ENCODE measurements around the gene ELMOD3. TPM values are rescaled to one million over a fixed set of nuclear protein-coding genes. Genes with fewer than 3 reads are reported as not detected.

Gene ELMOD3
- total RNA-seq, 1 experiment from 2014 or later, result 9.7 TPM

DNA sequence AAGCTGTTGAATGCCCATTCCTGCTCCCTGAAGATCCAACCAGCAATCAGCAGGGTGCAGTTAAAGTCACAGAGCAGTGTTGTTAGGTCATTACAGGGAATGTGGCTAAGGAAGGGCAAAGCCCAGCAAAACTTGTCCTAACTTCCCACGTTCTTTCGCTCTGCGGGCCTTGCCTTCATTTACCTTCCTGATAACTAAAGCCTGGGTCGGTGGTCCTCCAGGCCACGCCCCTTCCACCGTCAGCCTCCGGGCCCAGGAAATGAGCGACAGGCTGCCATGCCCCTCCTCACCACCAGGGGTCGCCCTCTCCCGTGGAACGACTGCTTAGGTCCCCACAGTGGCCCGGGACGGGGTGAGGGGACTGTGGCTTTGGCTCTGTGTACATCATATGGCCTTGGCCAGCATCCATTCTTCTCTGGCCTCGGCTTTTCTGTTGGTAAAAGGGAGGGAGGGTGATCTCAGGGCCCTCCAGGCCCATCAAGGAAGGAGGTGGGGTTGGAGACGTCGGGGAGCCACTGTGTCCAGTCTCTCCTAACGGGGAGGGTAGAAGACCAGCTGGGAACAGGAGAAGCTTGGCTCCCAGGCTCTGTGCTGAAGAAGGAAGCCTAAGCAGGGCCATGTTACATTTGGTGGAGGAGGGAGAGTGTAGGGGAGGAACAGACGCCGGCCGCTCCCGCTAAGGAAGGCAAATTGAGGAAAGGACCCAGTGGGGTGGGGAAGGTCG is 66.1 kb downstream of the ELMOD3 start (continued):
- TF ChIP-seq, protein P1, sequence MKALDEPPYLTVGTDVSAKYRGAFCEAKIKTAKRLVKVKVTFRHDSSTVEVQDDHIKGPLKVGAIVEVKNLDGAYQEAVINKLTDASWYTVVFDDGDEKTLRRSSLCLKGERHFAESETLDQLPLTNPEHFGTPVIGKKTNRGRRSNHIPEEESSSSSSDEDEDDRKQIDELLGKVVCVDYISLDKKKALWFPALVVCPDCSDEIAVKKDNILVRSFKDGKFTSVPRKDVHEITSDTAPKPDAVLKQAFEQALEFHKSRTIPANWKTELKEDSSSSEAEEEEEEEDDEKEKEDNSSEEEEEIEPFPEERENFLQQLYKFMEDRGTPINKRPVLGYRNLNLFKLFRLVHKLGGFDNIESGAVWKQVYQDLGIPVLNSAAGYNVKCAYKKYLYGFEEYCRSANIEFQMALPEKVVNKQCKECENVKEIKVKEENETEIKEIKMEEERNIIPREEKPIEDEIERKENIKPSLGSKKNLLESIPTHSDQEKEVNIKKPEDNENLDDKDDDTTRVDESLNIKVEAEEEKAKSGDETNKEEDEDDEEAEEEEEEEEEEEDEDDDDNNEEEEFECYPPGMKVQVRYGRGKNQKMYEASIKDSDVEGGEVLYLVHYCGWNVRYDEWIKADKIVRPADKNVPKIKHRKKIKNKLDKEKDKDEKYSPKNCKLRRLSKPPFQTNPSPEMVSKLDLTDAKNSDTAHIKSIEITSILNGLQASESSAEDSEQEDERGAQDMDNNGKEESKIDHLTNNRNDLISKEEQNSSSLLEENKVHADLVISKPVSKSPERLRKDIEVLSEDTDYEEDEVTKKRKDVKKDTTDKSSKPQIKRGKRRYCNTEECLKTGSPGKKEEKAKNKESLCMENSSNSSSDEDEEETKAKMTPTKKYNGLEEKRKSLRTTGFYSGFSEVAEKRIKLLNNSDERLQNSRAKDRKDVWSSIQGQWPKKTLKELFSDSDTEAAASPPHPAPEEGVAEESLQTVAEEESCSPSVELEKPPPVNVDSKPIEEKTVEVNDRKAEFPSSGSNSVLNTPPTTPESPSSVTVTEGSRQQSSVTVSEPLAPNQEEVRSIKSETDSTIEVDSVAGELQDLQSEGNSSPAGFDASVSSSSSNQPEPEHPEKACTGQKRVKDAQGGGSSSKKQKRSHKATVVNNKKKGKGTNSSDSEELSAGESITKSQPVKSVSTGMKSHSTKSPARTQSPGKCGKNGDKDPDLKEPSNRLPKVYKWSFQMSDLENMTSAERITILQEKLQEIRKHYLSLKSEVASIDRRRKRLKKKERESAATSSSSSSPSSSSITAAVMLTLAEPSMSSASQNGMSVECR (CRISPR knock-in tag; IDR thresholded peaks at IDR 0.05; ENCODE audit: borderline replicate concordance), result no peak
- TF ChIP-seq NR2C2 (CRISPR knock-in tag; IDR thresholded peaks at IDR 0.05), result no peak
- TF ChIP-seq, protein P2, sequence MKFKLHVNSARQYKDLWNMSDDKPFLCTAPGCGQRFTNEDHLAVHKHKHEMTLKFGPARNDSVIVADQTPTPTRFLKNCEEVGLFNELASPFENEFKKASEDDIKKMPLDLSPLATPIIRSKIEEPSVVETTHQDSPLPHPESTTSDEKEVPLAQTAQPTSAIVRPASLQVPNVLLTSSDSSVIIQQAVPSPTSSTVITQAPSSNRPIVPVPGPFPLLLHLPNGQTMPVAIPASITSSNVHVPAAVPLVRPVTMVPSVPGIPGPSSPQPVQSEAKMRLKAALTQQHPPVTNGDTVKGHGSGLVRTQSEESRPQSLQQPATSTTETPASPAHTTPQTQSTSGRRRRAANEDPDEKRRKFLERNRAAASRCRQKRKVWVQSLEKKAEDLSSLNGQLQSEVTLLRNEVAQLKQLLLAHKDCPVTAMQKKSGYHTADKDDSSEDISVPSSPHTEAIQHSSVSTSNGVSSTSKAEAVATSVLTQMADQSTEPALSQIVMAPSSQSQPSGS (CRISPR knock-in tag; IDR thresholded peaks at IDR 0.05; ENCODE audit: borderline replicate concordance, low read depth), result no peak
- 0 out of 2 replicates have a peak, but pooled peaks have one; percentile 31 for TF ChIP-seq CREB1 (CRISPR knock-in tag; IDR thresholded peaks at IDR 0.05)

DNA sequence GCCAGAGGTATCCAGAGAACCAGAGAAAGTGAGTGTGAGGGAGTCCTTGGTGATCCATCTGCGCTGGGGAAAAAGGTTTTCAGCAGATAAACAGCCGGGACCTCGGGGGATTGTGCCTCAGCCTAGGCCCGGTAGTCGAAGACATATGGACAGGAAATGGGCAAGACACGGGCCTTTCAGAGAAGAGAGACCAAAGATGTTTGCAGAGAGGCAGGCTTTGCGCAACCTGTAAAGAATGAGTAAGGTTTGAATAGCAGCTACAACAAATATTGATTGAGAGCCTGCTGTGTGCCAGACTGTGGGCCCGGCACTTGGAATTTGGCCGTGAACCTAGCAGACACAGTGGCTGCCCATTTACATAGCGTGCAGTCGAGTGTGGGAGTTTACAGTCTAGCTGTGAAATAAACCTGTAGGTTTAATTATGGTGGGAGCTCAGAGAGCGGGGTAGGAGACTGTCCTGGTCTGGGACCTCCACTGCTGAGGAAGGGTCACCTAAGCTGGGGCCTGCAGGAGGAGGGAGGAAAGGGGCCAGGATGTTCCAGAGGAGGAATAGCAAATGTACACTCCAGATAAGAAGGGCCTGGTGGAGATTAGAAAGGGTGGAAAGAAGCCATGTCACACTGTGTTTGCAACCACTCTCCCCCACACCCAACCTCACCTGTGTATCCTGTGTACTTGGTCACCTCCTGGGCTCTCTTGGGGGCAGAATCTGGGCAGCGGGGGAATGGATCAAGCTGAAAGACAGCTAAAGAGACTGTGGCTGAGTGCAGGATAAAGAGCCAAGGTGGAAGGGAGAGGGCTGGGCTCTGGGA is 66.9 kb downstream of the ELMOD3 start:
- ATAC-seq (no peak), DNase-seq (ENCODE audit: low spot score) (no peak)
- no peak overlapping the region; the same call in 1 of the 2 replicates for H3K27ac Mint-ChIP-seq
- peaks cover 31% of the 10 kb centered on the region for H3K4me1 Mint-ChIP-seq
- no peaks in the 10 kb centered on the region for H3K36me3 Mint-ChIP-seq
- peaks cover under 1% of the 10 kb centered on the region for H3K27me3 Mint-ChIP-seq (ENCODE audit: low read depth)
- TF ChIP-seq GTF2I (CRISPR knock-in tag; conservative IDR thresholded peaks at IDR 0.05), result no peak
- TF ChIP-seq GABPB1 (CRISPR knock-in tag; IDR thresholded peaks at IDR 0.05), result peak; percentile 80
- no peaks in the 10 kb centered on the region for H3K9me3 Mint-ChIP-seq
- CTCF ChIA-PET, result interaction anchor here (0.6 to 4.5 kb wide), 23 partner anchors 8 to 597 kb away, joined by 3 to 106 read pairs (median 4); partner anchors contain the start of genes ELMOD3, MAT2A and RETSAT
- H3K4me3 Mint-ChIP-seq, result no peak overlapping the region
- POLR2A ChIA-PET, result interaction anchor here (0.8 to 2.9 kb wide), 3 partner anchors 10 to 130 kb away, joined by 4 to 16 read pairs (median 11); partner anchors contain the start of gene MAT2A

DNA sequence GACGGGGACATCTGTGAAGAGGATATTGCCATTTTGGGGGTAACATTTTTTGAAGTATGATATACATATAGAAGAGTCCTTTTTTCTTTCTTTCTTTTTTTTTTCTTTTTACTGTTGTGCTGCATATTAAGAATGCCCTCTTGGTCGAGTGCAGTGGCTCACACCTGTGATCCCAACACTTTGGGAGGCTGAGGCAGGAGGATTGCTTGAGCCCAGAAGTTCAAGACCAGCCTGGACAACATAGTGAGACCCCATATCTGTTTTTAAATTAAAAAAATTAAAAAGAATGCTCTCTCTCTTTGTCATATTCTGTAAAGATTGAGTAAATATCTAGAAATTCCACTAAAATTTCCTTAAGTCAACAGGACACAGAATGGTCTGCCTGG is 67.5 kb downstream of the ELMOD3 start:
- H3K36me3 Mint-ChIP-seq, result no peaks in the 10 kb centered on the region
- ATAC-seq (no peak), DNase-seq (ENCODE audit: low spot score) (no peak)
- TF ChIP-seq, protein P3, sequence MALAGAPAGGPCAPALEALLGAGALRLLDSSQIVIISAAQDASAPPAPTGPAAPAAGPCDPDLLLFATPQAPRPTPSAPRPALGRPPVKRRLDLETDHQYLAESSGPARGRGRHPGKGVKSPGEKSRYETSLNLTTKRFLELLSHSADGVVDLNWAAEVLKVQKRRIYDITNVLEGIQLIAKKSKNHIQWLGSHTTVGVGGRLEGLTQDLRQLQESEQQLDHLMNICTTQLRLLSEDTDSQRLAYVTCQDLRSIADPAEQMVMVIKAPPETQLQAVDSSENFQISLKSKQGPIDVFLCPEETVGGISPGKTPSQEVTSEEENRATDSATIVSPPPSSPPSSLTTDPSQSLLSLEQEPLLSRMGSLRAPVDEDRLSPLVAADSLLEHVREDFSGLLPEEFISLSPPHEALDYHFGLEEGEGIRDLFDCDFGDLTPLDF (CRISPR knock-in tag; IDR thresholded peaks at IDR 0.05), result no peak
- peaks cover 31% of the 10 kb centered on the region for H3K4me1 Mint-ChIP-seq
- no peaks in the 10 kb centered on the region for H3K9me3 Mint-ChIP-seq
- peaks cover 6% of the 10 kb centered on the region for H3K27me3 Mint-ChIP-seq (ENCODE audit: low read depth)
- POLR2A ChIA-PET, result interaction anchor here (0.8 to 2.9 kb wide), 3 partner anchors 10 to 130 kb away, joined by 4 to 16 read pairs (median 11); partner anchors contain the start of gene MAT2A
- H3K27ac Mint-ChIP-seq, result no peak overlapping the region
- CTCF ChIA-PET, result interaction anchor here (0.6 to 4.5 kb wide), 10 partner anchors 10 to 399 kb away, joined by 3 to 106 read pairs (median 8); partner anchors contain the start of gene MAT2A
- H3K4me3 Mint-ChIP-seq, result no peak overlapping the region

DNA sequence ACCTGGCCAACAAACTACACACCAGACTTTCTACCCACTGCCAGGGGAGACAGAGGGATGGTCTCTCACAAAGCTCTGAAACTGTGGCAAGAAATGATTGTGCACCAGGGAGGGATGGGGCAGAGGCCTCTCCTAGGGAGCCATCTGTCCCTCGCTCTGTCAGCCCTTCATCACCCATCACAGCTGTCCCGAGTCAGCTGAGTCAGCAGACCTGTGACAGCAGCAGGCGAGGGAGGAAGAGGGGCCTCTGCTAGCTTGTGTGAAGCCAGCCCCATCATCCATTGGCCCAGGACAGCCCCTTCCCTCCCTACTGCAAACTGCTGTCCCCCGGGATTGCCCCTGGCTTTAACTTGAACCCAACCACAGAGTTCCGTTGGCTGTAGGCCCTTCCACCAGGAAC is 69.0 kb downstream of the ELMOD3 start:
- no peak overlapping the region for H3K27ac Mint-ChIP-seq
- CTCF ChIA-PET, result interaction anchor here (0.5 to 1.0 kb wide), 3 partner anchors 83 to 128 kb away, joined by 3 to 8 read pairs (median 3); no protein-coding TSS in a partner anchor
- peaks cover 35% of the 10 kb centered on the region for H3K4me1 Mint-ChIP-seq
- TF ChIP-seq, protein P4, sequence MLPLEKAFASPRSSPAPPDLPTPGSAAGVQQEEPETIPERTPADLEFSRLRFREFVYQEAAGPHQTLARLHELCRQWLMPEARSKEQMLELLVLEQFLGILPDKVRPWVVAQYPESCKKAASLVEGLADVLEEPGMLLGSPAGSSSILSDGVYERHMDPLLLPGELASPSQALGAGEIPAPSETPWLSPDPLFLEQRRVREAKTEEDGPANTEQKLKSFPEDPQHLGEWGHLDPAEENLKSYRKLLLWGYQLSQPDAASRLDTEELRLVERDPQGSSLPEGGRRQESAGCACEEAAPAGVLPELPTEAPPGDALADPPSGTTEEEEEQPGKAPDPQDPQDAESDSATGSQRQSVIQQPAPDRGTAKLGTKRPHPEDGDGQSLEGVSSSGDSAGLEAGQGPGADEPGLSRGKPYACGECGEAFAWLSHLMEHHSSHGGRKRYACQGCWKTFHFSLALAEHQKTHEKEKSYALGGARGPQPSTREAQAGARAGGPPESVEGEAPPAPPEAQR (CRISPR knock-in tag; IDR thresholded peaks at IDR 0.05), result no peak
- TF ChIP-seq MYBL2 (CRISPR knock-in tag; IDR thresholded peaks at IDR 0.05), result no peak
- no peak for TF ChIP-seq TCF7 (CRISPR knock-in tag; IDR thresholded peaks at IDR 0.05; ENCODE audit: low read depth)
- TF ChIP-seq, protein P5, sequence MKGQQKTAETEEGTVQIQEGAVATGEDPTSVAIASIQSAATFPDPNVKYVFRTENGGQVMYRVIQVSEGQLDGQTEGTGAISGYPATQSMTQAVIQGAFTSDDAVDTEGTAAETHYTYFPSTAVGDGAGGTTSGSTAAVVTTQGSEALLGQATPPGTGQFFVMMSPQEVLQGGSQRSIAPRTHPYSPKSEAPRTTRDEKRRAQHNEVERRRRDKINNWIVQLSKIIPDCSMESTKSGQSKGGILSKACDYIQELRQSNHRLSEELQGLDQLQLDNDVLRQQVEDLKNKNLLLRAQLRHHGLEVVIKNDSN (CRISPR knock-in tag; IDR thresholded peaks at IDR 0.05), result no peak
- TF ChIP-seq, protein P2 (CRISPR knock-in tag; IDR thresholded peaks at IDR 0.05; ENCODE audit: borderline replicate concordance, low read depth), result no peak
- no peak for TF ChIP-seq FOXP1 (CRISPR knock-in tag; IDR thresholded peaks at IDR 0.05; ENCODE audit: borderline replicate concordance)
- TF ChIP-seq NFYB (CRISPR knock-in tag; conservative IDR thresholded peaks at IDR 0.05; ENCODE audit: low read depth), result no peak
- no peak for TF ChIP-seq ZNF121 (CRISPR knock-in tag; IDR thresholded peaks at IDR 0.05)
- TF ChIP-seq CREM (CRISPR knock-in tag; IDR thresholded peaks at IDR 0.05), result no peak
- H3K4me3 Mint-ChIP-seq, result no peak overlapping the region
- H3K36me3 Mint-ChIP-seq, result no peaks in the 10 kb centered on the region
- ATAC-seq (no peak), DNase-seq (ENCODE audit: low spot score) (no peak)
- POLR2A ChIA-PET, result no interaction called here
- peaks cover 21% of the 10 kb centered on the region for H3K27me3 Mint-ChIP-seq (ENCODE audit: low read depth)
- H3K9me3 Mint-ChIP-seq, result no peaks in the 10 kb centered on the region
